Nucleus accumbens (tissue), 56 donors: Measurements from ENCODE around the gene TGOLN2.
"Not testable (repeated sequence)": the region's sequence is repeated elsewhere in the genome, so short reads cannot be mapped to it uniquely, and the experiment has no call there.

Experiments used
- DNase-seq, 56 donors: peaks; one replicate each; lab custom pipeline; 2025; lab: John Stamatoyannopoulos, UW

The TGOLN2 gene

DNA sequence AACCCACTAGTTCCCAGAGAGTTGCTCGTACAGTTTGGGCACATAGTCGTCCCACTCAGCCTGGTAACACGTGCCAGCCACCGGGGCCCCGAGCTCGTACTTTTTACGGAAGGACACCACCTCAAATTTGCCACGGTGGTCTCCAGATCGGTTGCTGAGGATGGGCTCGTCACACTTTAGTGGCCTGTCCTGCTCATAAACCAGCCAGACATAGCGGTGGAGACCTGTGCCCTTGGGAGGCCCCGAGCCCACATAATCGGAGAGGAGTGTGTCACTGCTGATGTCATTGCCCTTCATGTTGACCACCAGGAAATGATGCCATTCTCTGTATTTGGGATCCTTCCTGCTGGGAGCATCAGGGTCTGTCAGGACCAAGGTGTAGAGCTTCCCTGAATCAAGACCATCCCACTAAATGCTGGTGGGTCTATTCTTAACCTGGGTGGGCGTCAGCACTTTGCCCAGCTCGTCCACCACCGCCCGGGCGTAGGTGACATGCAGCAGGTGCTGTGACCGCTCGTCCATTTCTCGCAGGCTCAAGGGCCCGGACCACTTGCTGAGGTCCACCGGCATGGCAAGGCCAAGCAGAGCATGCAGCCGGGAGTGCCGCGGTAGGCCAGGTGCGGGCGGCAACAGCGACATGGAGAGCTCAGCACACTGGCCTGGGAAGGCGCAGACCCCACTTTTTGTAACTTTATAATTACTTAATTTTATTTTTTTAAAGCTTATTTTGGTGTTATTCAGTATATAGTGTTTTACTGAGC lies 13.7 kb upstream of the TGOLN2 start:
- no peak for DNase-seq

DNA sequence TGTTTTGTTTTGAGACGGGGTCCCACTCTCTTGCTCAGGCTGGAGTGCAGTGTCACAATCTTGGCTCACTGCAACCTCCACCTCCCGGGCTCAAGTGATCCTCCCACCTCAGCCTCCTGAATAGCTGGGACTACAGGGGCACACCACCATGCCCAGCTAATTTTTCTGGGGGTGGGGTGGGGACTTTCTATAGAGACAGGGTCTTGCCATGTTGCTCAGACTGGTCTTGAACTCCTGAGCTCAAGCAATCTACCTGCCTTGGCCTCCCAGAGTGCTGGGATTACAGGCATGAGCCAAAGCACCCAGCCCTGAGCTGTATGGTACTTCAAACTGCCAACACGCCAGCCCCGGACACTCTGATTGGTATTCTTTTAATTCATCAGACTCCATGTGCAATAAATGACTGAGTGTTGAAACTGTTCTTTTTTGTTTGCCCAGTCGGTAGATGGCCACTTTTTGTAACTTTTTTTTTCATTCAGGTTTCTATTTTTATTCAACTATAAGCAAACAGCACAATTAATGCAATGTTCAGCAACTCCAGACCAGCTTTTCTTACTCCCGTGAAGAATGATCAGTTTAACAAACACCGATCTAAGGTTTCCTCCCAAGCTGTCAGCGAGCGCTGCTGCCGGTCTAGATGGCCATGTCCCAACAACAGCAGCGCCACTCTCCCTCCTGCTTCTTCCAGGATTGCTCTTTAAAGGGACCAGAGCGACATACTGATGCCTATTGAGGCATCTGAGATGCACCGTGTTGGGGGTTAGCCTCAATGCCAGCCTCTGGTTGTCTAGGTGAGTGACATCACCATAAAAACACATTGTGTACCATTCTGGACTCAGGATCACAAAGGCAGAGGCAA lies 12.5 kb upstream of the TGOLN2 start:
- no peak for DNase-seq

DNA sequence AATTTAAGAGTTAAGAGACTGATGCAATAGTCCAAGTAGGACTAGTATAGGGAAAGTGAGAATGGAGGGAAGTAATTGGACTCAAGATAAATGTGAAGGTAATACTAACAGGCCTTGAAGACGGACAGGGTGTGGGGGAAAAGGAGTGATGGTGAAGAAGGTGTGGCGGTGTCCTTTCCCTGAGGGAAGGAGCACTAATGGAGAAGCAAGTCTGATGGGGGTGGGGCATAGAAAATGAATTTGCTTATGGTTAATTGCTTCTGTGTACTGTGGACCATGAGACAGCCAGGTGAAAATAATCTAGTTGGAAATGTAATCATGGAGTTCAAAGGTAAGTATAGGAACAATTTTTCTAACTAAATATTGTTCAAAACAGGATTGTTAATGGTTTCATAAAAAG lies 7.1 kb upstream of the TGOLN2 start:
- DNase-seq = no peak

DNA sequence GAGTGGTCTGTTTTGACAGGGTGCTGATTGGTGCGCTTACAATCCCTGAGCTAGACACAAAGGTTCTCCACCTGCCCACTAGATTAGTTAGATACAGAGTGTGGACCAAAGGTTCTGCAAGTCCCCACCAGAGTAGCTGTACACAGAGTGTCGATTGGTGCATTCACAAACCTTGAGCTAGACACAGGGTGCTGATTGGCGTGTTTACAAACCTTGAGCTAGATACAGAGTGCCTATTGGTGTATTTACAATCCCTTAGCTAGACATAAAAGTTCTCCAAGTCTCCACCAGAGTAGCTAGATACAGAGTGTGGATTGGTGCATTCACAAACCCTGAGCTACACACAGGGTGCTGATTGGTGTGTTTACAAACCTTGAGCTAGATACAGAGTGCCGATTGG lies 6.1 kb upstream of the TGOLN2 start:
- not testable (repeated sequence) for DNase-seq

DNA sequence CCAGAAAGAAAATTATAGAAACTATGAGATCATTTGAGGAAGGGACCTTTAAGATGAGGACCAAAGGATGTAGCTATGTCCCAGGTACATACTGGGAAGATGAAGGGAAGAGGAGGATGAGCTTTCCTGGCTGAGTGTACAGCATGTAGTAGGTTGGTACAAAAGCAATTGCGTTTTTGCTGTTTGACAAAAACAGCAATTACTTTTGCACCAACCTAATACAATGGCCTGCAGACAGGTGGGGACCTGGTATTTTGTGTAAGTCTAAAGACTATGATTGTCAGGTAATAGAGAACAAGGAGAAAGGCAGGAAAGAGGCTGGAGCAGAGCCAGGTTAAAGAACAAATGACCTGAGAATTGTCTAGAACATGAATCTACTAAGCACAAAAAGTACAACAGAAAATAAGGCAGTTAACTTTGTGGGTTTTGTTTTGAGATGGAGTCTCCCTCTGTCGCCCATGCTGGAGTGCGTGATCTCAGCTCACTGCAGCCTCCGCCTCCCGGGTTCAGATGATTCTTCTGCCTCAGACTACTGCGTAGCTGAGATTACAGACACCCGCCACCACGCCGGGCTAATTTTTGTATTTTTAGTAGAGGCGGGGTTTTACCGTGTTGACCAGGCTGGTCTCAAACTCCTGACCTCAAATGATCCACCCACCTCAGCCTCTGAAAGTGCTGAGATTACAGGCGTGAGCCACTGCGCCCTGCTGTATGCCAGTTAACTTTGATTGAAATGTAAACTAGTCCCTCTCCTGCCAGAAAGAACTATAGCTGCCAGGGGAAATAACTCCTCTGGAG lies 3.2 kb upstream of the TGOLN2 start:
- no peak for DNase-seq

DNA sequence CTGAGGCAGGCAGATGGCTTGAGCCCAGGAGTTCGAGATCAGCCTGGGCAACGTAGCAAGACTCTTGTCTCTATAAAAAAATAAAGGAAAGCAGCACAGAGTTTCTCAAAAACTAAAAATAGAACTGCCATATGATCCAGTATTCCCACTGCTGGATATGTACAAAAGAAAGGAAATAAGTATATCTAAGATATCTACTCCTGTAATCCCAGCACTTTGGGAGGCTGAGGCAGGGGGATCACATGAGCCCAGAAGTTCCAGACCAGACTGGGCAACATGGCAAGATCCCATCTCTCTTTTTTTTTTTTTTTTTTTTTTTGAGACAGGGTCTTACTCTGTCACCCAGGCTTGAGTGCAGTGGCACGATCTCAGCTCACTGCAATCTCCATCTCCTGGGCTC lies 1.9 kb upstream of the TGOLN2 start:
- DNase-seq = not testable (repeated sequence)

DNA sequence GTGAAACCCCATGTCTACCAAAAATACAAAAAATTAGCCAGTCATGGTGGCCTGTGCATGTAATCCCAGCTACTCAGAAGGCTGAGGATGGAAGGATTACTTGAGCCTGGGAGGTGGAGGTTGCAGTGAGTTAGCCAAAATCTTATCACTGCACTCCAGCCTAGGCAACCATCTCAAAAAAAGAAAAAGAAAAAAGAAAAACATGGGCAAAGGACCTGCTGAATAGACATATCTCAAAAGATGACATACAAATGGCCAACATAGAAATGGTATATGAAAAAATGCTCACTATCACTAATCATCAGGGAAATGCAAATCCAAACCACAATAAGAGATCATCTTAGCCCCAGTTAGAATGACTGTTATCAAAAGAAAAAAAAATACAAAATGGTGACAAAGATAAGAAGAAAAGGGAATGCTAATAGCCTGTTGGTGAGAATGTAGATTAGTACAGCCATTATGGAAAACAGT lies 1.4 kb upstream of the TGOLN2 start:
- no peak for DNase-seq

DNA sequence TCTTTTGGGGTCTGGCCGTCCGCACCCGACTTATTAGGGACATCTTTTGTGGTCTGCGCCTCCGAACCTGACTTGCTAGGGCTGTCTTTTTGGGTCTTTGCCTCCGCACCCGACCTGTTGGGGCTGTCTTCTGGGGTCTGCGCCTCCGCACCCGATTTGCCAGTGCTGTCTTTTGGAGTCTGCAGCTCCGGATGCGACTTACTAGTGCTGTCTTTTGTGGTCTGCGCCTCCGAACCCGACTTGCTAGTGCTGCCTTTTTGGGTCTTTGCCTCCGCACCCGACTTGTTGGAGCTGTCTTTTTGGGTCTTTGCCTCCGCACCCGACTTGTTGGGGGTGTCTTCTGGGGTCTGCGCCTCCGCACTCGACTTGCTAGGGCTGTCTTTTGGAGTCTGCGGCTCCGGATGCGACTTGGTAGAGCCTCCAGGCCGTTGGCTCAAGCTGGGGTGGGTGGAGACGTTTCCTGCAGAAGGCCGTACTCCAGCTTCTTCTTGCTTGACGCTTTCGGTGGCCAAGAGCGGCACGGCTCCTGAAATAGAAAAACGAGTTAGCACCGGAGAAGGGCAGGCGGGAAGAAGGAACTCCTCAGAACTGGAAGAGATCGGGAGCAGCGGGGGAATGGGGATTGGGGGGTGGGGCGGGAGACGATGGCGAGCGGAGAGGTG lies 498 bp downstream of the TGOLN2 start:
- DNase-seq = peak in 23 of 56 donors; percentile 32 to 79 (median 54)

DNA sequence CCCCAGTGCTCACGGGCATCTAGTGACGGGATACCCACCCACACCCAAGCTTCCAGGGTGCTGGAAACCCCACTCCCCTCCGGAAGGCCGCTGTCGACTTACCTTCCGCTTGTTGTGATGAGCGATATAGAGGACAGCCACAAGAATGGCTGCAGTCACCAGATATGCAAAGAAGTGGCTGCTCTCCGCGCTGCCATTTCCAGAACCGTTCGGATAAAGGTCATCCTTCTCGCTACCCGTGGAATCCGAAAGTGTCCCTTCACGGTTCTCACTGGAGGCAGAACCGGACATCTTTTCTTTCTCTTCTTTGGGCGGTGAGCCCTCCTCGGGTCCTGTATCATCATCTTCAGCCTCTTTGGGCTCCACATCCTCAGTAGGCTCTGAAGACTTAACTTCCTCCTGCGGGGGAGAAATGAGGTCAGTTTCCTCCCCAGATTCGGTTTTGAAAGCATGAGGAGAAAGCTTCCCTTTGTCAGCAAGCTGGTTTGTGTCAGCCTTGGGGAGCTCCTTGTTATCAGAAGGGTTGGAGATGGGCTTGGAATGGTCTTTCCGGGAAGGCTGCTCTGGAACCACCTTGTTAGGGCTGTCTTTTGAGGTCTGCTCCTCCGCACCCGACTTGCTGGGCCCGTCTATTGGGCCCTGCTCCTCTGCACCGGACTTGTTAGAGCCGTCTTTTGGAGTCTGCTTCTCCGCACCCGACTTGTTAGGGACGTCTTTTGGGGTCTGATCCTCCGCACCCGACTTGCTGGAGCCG lies 1.2 kb downstream of the TGOLN2 start:
- DNase-seq = peak in 2 of 56 donors; percentile 16 to 32

DNA sequence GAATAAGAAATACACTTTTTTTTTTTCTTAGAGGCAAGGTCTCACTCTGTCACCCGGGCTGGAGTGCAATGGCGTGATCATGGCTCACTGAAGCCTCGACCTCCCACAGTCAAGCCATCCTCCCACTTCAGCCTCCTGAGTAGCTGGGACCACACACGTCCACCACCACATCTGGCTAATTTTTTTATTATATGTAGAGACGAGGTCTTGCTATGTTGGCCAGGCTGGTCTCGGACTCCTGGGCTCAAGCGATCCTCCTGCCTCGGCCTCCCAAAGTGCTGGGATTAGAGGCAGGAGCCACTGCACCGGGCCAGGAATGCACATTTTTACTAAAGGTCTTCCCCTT lies 2.4 kb downstream of the TGOLN2 start:
- DNase-seq = no peak

DNA sequence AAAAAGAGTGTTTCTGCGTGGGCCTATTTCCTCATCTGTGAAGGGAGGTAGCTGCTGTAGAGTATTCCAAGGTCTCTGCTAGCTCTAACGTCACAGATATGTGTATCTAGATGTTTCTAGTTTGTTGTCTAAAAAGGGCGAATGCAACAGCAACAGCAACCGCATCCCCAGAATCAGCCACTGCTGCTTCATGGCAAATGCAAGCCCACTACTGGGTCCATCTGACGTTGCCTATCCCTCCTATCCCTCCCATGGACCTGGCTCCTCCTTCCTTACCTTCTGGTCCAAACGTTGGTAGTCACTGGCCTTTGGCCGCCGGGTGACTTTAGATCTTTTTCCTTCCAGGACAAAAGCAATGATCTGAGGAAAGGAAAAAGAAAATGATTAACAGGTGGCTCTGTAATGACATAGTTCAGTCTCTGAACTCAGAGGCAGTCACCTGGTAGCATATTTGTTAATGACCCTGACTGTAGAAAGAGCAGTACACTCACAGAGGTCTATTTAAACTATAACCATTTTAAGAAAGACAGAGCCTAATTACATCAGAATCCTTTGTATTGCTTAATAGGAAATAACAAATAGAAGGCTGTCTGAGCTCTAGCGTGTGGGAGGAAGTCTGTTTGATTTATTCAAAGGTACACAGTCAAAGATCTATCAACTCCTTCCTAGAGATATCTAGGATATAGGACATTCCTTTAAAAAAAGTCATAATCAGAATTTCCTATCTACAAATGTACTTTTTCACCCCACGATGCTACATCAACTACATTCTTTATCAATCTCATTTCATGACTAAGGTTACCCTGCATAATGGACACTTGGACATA lies 2.9 kb downstream of the TGOLN2 start:
- no peak for DNase-seq

DNA sequence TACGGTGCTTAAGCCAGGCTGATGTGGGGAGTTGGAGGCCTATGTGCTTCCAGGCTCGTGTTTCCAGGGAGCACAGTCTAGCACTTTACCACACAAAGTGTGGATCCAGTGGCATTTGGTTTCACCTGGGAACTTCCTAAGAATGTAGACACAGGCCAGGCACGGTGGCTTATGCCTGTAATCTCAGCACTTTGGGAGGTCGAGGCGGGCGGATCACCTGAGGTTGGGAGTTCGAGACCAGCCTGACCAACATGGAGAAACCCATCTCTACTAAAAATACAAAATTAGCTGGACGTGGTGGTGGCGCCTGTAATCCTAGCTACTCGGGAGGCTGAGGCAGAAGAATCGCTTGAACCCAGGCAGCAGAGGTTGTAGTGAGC lies 3.8 kb downstream of the TGOLN2 start:
- not testable (repeated sequence) for DNase-seq

DNA sequence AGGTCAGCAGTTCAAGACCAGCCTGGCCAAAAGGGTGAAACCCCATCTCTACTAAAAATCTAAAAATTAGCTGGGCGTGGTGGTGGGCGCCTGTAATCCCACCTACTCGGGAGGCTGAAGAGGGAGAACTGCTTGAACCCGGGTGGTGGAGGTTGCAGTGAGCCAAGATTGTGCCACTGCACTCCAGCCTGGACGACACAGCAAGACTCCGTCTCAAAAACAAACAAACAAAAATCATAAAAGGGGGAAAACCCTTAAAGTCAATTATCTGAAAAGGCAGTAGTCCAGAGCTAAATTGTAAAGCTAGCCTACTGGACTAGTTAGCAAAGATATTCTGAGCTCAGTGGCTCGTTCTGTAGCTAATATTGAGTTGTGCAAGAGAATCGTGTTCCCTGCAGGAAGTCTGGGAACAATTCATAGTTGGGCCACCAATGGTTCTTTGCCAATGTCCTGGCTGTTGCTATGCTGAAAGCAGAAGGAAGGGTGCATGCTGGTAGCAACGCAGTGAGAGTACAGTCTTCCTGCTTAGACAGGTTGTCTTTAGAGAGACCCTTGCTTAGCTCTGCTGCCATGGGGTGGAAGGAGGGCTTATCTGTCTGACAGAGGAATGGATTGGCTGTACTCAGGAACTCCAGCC lies 4.3 kb downstream of the TGOLN2 start:
- no peak for DNase-seq

DNA sequence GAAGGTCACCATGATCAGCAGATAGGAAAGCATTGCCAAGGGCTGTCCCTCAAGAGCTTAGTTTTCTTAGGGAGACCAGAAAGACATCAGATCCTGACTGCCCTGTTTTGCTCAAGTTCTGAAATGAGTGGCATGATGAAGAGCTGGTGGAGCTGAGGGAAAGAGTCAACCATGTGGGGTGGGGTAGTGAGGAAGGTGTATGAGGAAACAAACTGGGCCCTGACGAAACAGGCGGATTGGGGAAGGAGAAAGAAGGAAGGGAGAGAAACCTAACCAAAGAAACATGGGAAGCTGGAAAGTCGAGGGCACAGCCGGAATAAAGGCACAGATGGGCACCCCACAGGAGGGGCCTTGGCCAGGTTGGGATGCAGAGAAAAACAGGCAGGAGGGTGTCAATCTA lies 8.0 kb downstream of the TGOLN2 start:
- DNase-seq = no peak

DNA sequence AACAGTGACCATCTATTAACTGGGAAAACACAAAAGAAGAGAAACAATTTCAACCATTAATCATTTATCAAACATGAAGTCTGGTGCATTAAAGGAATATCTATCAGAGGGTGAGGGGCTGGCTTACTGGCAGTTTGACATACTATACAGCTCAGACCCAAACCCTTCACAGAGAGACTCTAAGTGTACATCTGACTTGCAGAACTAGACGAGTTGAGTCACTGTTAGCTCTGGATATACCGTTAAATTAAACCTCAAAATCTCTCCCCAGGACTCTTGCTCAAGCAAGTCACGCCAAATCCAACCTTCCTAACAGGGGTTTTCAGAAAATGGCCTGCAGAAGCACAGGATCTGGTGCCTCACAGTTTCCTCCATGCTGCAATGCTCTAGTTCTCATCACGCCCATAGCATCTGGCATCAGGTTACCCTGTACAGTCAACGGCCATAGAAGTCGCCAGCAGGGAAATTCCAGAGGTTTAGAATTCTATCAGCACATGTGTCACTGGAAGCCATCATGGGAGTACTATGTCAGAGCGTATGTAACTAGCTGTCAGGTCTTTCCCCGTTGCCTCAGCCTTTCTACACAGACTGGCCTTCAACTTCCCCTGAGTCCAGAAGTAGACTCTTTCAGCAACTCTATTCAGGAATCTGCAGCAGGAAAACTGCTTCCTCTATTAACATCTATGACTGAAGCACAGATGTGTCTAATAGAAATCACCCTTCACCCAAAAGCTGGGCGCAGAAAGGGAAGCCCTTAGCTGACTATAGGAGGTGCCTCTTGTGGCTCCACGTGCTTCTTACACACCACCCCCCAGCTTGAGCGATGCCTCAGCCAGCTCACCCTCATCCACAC lies 9.3 kb downstream of the TGOLN2 start:
- DNase-seq = no peak

DNA sequence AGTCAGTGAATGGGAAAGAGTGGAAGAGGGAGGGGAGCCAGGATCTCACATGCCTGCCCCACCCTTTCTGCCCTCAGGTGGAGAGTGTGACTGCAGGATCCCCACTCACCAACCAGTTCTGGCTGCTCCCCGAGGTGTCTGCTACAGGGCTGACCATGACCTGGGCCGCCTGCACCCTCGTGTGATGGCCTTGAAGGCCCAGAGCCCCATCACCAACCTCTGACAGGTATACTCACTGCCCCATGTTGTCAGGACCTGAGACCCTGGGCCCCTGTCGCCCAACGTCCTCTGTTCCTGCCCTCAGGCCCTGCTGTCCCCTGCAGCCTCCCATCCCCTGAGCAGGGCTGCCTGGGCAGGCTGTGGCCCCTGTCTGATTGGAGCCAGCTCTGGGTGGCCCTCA lies 11.9 kb downstream of the TGOLN2 start:
- not testable (repeated sequence) for DNase-seq

DNA sequence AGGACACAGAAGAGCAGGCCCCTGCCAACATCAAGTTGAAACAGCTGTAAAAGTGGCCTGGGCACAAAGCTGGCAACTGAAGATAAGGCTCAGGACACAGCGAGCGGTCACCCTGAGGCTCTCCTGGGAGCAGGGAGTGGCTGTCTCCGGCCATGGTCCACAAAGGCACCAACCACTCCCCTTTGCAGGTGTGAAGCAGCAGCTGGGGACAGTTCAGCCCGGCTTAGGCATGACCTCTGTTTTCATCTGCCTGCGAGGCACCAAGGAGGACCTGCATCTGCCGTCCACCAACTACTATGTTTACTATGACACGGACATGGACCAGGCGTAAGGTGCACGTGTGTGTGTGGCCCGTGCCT lies 12.9 kb downstream of the TGOLN2 start:
- DNase-seq = no peak

DNA sequence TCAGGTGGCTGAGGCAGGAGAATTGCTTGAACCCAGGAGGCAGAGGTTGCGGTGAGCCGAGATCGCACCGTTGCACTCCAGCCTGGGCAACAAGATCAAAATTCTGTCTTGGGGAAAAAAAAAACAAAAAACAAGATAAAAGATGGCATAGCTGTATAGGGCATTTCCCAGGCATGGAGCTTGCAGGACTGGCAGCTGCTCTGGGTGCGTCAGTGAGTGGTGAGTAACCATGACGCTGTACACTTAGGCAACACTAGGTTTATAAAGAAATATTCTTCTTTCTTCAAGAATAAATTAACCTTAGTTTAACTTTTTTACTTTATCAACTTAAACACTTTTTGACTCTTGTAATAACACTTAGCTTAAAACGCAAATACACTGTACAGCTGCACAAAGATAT lies 15.4 kb downstream of the TGOLN2 start:
- DNase-seq = no peak
